ENCODE measurements around the gene CCDC3.

CCDC3 gene

GRCh38 chr10:12975266-12975665 is 26.2 kb downstream of the CCDC3 start:
- DNase-seq (ENCODE audit: low spot score), result no peak
- in situ Hi-C loops (cut with MboI; ENCODE audit: low sequenced_read_pairs, unreplicated experiment), result no loop called here
- no peak for TF ChIP-seq CTCF (IDR thresholded peaks at IDR 0.05; ENCODE audit: borderline replicate concordance, control extremely low read depth, extremely low read depth, insufficient read depth, missing control alignments)

GRCh38 chr10:12974491-12975199 is 26.9 kb downstream of the CCDC3 start:
- DNase-seq (ENCODE audit: low spot score), result no peak
- no peak for TF ChIP-seq CTCF (IDR thresholded peaks at IDR 0.05; ENCODE audit: borderline replicate concordance, control extremely low read depth, extremely low read depth, insufficient read depth, missing control alignments)
- in situ Hi-C loops (cut with MboI; ENCODE audit: low sequenced_read_pairs, unreplicated experiment), result no loop called here

GRCh38 chr10:12974078-12974477 is 27.4 kb downstream of the CCDC3 start:
- no peak for TF ChIP-seq CTCF (IDR thresholded peaks at IDR 0.05; ENCODE audit: borderline replicate concordance, control extremely low read depth, extremely low read depth, insufficient read depth, missing control alignments)
- DNase-seq (ENCODE audit: low spot score), result no peak
- in situ Hi-C loops (cut with MboI; ENCODE audit: low sequenced_read_pairs, unreplicated experiment), result no loop called here

GRCh38 chr10:12973149-12973718 is 28.3 kb downstream of the CCDC3 start:
- in situ Hi-C loops (cut with MboI; ENCODE audit: low sequenced_read_pairs, unreplicated experiment), result no loop called here
- no peak for DNase-seq (ENCODE audit: low spot score)
- no peak for TF ChIP-seq CTCF (IDR thresholded peaks at IDR 0.05; ENCODE audit: borderline replicate concordance, control extremely low read depth, extremely low read depth, insufficient read depth, missing control alignments)

GRCh38 chr10:12972146-12972545 is 29.4 kb downstream of the CCDC3 start:
- in situ Hi-C loops (cut with MboI; ENCODE audit: low sequenced_read_pairs, unreplicated experiment), result no loop called here
- DNase-seq (ENCODE audit: low spot score), result no peak
- no peak for TF ChIP-seq CTCF (IDR thresholded peaks at IDR 0.05; ENCODE audit: borderline replicate concordance, control extremely low read depth, extremely low read depth, insufficient read depth, missing control alignments)

- no peak for DNase-seq (ENCODE audit: low spot score)
- TF ChIP-seq CTCF (IDR thresholded peaks at IDR 0.05; ENCODE audit: borderline replicate concordance, control extremely low read depth, extremely low read depth, insufficient read depth, missing control alignments), result no peak
- in situ Hi-C loops (cut with MboI; ENCODE audit: low sequenced_read_pairs, unreplicated experiment), result no loop called here
Observed at GRCh38 chr10:12971001-12971788, 30.3 kb downstream of the CCDC3 start.

Data from GM13976 (cell line).